Cardiac muscle cell (in vitro differentiated cells and primary cell): ENCODE results near the gene TUBB4B. TPM values are rescaled to one million over a fixed set of nuclear protein-coding genes. Genes with fewer than 3 reads are reported as not detected.

Experiments used
- polyA plus RNA-seq: library from polyadenylated mRNA; unstranded; fragments of >200 nt; fragmentation: Nextera tagmentation; extraction: Ambion mirVana; gene quantifications from 2 replicates; pipeline ENCODE4 v1.2.1, GENCODE V29; 2016
- total RNA-seq: library from RNA; depleted of rRNA; stranded (reverse); fragments of >200 nt; gene quantifications from 2 replicates; pipeline ENCODE4 v1.2.3, GENCODE V29; 2016

TUBB4B gene
- total and polyA plus RNA-seq, 2 experiments from 2014 or later = 540 to 745 TPM

Other genes with a start within 250 kb of the TUBB4B start
- gene PAXX, start 248.9 kb upstream of the TUBB4B start, total RNA-seq = 94.6 and 130 TPM in 2 replicates
- 102 and 110 TPM in 2 replicates for gene PAXX, start 248.9 kb upstream of the TUBB4B start, polyA plus RNA-seq
- gene CLIC3, start 244.7 kb upstream of the TUBB4B start, total RNA-seq = not detected in 2 replicates
- 0.75 and 0.87 TPM in 2 replicates for gene CLIC3, start 244.7 kb upstream of the TUBB4B start, polyA plus RNA-seq
- gene ABCA2, start 213.1 kb upstream of the TUBB4B start, total RNA-seq = 48.7 and 56.7 TPM in 2 replicates
- gene ABCA2, start 213.1 kb upstream of the TUBB4B start, polyA plus RNA-seq = 30.5 and 33.3 TPM in 2 replicates
- not detected in 2 replicates for gene FUT7, start 209.2 kb upstream of the TUBB4B start, total RNA-seq
- not detected in 2 replicates for gene FUT7, start 209.2 kb upstream of the TUBB4B start, polyA plus RNA-seq
- 40.8 and 65.1 TPM in 2 replicates for gene NPDC1, start 195.1 kb upstream of the TUBB4B start, total RNA-seq
- gene NPDC1, start 195.1 kb upstream of the TUBB4B start, polyA plus RNA-seq = 83.5 and 94.9 TPM in 2 replicates
- gene ENTPD2, start 187.2 kb upstream of the TUBB4B start, total RNA-seq = not detected in 2 replicates
- not detected in 2 replicates for gene ENTPD2, start 187.2 kb upstream of the TUBB4B start, polyA plus RNA-seq
- 6.3 and 42.1 TPM in 2 replicates for gene SAPCD2, start 170.7 kb upstream of the TUBB4B start, total RNA-seq
- 4.7 and 28.3 TPM in 2 replicates for gene SAPCD2, start 170.7 kb upstream of the TUBB4B start, polyA plus RNA-seq
- gene UAP1L1, start 163.8 kb upstream of the TUBB4B start, total RNA-seq = 5.8 and 13.3 TPM in 2 replicates
- gene UAP1L1, start 163.8 kb upstream of the TUBB4B start, polyA plus RNA-seq = 9.9 and 17.9 TPM in 2 replicates
- 59.4 and 73.3 TPM in 2 replicates for gene MAN1B1, start 154.3 kb upstream of the TUBB4B start, total RNA-seq
- gene MAN1B1, start 154.3 kb upstream of the TUBB4B start, polyA plus RNA-seq = 67.6 and 86.7 TPM in 2 replicates
- gene DPP7, start 126.6 kb upstream of the TUBB4B start, total RNA-seq = 125 and 144 TPM in 2 replicates
- gene DPP7, start 126.6 kb upstream of the TUBB4B start, polyA plus RNA-seq = 202 and 204 TPM in 2 replicates
- 0.03 TPM in 1 of 2 replicates, not detected in the other for gene GRIN1, start 102.1 kb upstream of the TUBB4B start, total RNA-seq
- gene GRIN1, start 102.1 kb upstream of the TUBB4B start, polyA plus RNA-seq = 0.22 and 0.49 TPM in 2 replicates
- gene LRRC26, start 71.2 kb upstream of the TUBB4B start, total RNA-seq = not detected in 2 replicates
- gene LRRC26, start 71.2 kb upstream of the TUBB4B start, polyA plus RNA-seq = 1.4 and 2.3 TPM in 2 replicates
- not detected in 2 replicates for gene TMEM210, start 69.2 kb upstream of the TUBB4B start, total RNA-seq
- gene TMEM210, start 69.2 kb upstream of the TUBB4B start, polyA plus RNA-seq = not detected in 2 replicates
- 29.8 and 42.8 TPM in 2 replicates for gene ANAPC2, start 52.7 kb upstream of the TUBB4B start, total RNA-seq
- 15.5 and 17.9 TPM in 2 replicates for gene ANAPC2, start 52.7 kb upstream of the TUBB4B start, polyA plus RNA-seq
- gene SSNA1, start 52.6 kb upstream of the TUBB4B start, total RNA-seq = 64.5 and 90.3 TPM in 2 replicates
- 77.9 and 110 TPM in 2 replicates for gene SSNA1, start 52.6 kb upstream of the TUBB4B start, polyA plus RNA-seq
- 26.4 and 31.2 TPM in 2 replicates for gene TPRN, start 40.5 kb upstream of the TUBB4B start, total RNA-seq
- gene TPRN, start 40.5 kb upstream of the TUBB4B start, polyA plus RNA-seq = 34.7 and 44.8 TPM in 2 replicates
- 44.7 and 50.0 TPM in 2 replicates for gene TMEM203, start 35.6 kb upstream of the TUBB4B start, total RNA-seq
- 86.6 and 99.2 TPM in 2 replicates for gene TMEM203, start 35.6 kb upstream of the TUBB4B start, polyA plus RNA-seq
- 13.1 and 17.5 TPM in 2 replicates for gene NDOR1, start 35.6 kb upstream of the TUBB4B start, total RNA-seq
- gene NDOR1, start 35.6 kb upstream of the TUBB4B start, polyA plus RNA-seq = 9.1 and 18.1 TPM in 2 replicates
- gene RNF208, start 19.0 kb upstream of the TUBB4B start, total RNA-seq = 19.3 and 23.1 TPM in 2 replicates
- 6.1 and 8.1 TPM in 2 replicates for gene RNF208, start 19.0 kb upstream of the TUBB4B start, polyA plus RNA-seq
- gene CYSRT1, start 16.1 kb upstream of the TUBB4B start, total RNA-seq = 5.8 and 7.0 TPM in 2 replicates
- 3.1 and 6.6 TPM in 2 replicates for gene CYSRT1, start 16.1 kb upstream of the TUBB4B start, polyA plus RNA-seq
- gene RNF224, start 13.8 kb upstream of the TUBB4B start, total RNA-seq = 0.32 TPM in 1 of 2 replicates, not detected in the other
- gene RNF224, start 13.8 kb upstream of the TUBB4B start, polyA plus RNA-seq = 0.12 TPM in 1 of 2 replicates, not detected in the other
- 0.25 TPM in 1 of 2 replicates, not detected in the other for gene SLC34A3, start 10.4 kb upstream of the TUBB4B start, total RNA-seq
- 0.24 TPM in 1 of 2 replicates, not detected in the other for gene SLC34A3, start 10.4 kb upstream of the TUBB4B start, polyA plus RNA-seq
- gene STPG3, start 10.0 kb downstream of the TUBB4B start, total RNA-seq = 0.95 TPM in 1 of 2 replicates, not detected in the other
- gene STPG3, start 10.0 kb downstream of the TUBB4B start, polyA plus RNA-seq = 3.2 and 3.3 TPM in 2 replicates
- 68.6 and 78.2 TPM in 2 replicates for gene NELFB, start 14.0 kb downstream of the TUBB4B start, total RNA-seq
- gene NELFB, start 14.0 kb downstream of the TUBB4B start, polyA plus RNA-seq = 73.3 and 87.6 TPM in 2 replicates
- gene TOR4A, start 36.4 kb downstream of the TUBB4B start, total RNA-seq = 36.7 and 51.4 TPM in 2 replicates
- 18.5 and 24.3 TPM in 2 replicates for gene TOR4A, start 36.4 kb downstream of the TUBB4B start, polyA plus RNA-seq
- gene NRARP, start 61.0 kb downstream of the TUBB4B start, total RNA-seq = 8.8 and 16.5 TPM in 2 replicates
- gene NRARP, start 61.0 kb downstream of the TUBB4B start, polyA plus RNA-seq = 8.7 and 12.6 TPM in 2 replicates
- gene EXD3, start 181.9 kb downstream of the TUBB4B start, total RNA-seq = 14.3 and 72.1 TPM in 2 replicates
- gene EXD3, start 181.9 kb downstream of the TUBB4B start, polyA plus RNA-seq = 32.3 and 52.4 TPM in 2 replicates
- gene NOXA1, start 182.1 kb downstream of the TUBB4B start, total RNA-seq = 6.8 and 12.0 TPM in 2 replicates
- gene NOXA1, start 182.1 kb downstream of the TUBB4B start, polyA plus RNA-seq = 8.1 and 14.9 TPM in 2 replicates
- gene ENTPD8, start 200.1 kb downstream of the TUBB4B start, total RNA-seq = 0.51 and 0.56 TPM in 2 replicates
- gene ENTPD8, start 200.1 kb downstream of the TUBB4B start, polyA plus RNA-seq = 0.15 and 1.7 TPM in 2 replicates
- gene NSMF, start 218.0 kb downstream of the TUBB4B start, total RNA-seq = 75.6 and 107 TPM in 2 replicates
- gene NSMF, start 218.0 kb downstream of the TUBB4B start, polyA plus RNA-seq = 73.0 and 113 TPM in 2 replicates